H1 (cell line): Measurements from ENCODE around the gene MED17. TPM values are rescaled to one million over a fixed set of nuclear protein-coding genes. Genes with fewer than 3 reads are reported as not detected.

Source experiments
- CTCF ChIA-PET: fragments of 300-600 bp; sonication (Branson Sonifier 250); formaldehyde crosslinking; loops from one replicate; lab custom pipeline; 2021; ENCODE audit not compliant: partially characterized antibody; lab: Charles Lee
- POLR2A ChIA-PET: fragments of 300-600 bp; sonication (Branson Sonifier 250); formaldehyde crosslinking; loops from one replicate; lab custom pipeline; 2021; ENCODE audit warnings: inconsistent platforms; ENCODE audit not compliant: partially characterized antibody; lab: Charles Lee
- DNase-seq, 2 experiments: peaks; one replicate each; pipeline versions ENCODE4 v3.0.0 to v3.0.0-alpha.2; 2010 to 2022; ENCODE audit warnings: low spot score in 2 of 2, low read depth in 1 of 2, mixed read lengths in 1 of 2
- FAIRE-seq: peaks from 2 replicates; lab custom pipeline; 2011; peaks lifted over from hg19 to GRCh38; lab: Jason Lieb, UNC
- H2AFZ ChIP-seq: 2 replicates; pipeline ENCODE4 v1.8.1; 2012; ENCODE audit warnings: low read length, inconsistent platforms
- H2AK5ac ChIP-seq: 2 replicates; pipeline ENCODE4 v1.6.1; 2013; ENCODE audit warnings: low read depth, low read length
- H2BK120ac ChIP-seq: replicated peaks from 2 replicates; pipeline ENCODE3; 2013; ENCODE audit warnings: low read depth, low read length, inconsistent platforms
- H2BK12ac ChIP-seq: 2 replicates; pipeline ENCODE4 v1.6.1; 2013; ENCODE audit warnings: low read depth, low read length
- H2BK15ac ChIP-seq: 2 replicates; pipeline ENCODE4 v1.6.1; 2013; ENCODE audit warnings: low read length
- H2BK20ac ChIP-seq: 2 replicates; pipeline ENCODE4 v1.6.1; 2013; ENCODE audit warnings: low read length
- H2BK5ac ChIP-seq: 2 replicates; pipeline ENCODE4 v1.6.1; 2013; ENCODE audit warnings: low read depth, low read length
- H3K14ac ChIP-seq: 2 replicates; pipeline ENCODE4 v1.6.1; 2013; ENCODE audit warnings: inconsistent platforms; ENCODE audit not compliant: insufficient read length
- H3K18ac ChIP-seq: 2 replicates; pipeline ENCODE4 v1.6.1; 2013; ENCODE audit warnings: low read length; ENCODE audit errors: extremely low read depth
- H3K23ac ChIP-seq: 2 replicates; pipeline ENCODE4 v1.6.1; 2013; ENCODE audit warnings: inconsistent platforms; ENCODE audit not compliant: insufficient read length
- H3K23me2 ChIP-seq: 2 replicates; pipeline ENCODE4 v1.6.1; 2013; ENCODE audit warnings: low read depth, low read length
- H3K27ac ChIP-seq: 2 replicates; pipeline ENCODE4 v1.6.1; 2011; ENCODE audit warnings: low read depth, low read length, inconsistent platforms
- H3K27me3 ChIP-seq, 4 experiments: replicated peaks in 1 of 4; 1 replicate in 1 of 4; 2 replicates in 3 of 4; pipeline versions ENCODE4 v1.6.1 to v1.8.1; 2011 to 2013; ENCODE audit warnings: low read length in 3 of 4, mild to moderate bottlenecking in 3 of 4, inconsistent platforms in 2 of 4, mixed read lengths in 2 of 4, moderate library complexity in 1 of 4; ENCODE audit not compliant: control insufficient read depth in 3 of 4, insufficient read depth in 3 of 4; ENCODE audit errors: extremely low read depth in 1 of 4
- H3K36me3 ChIP-seq, 4 experiments: 2 replicates each; pipeline versions ENCODE4 v1.6.1 to v1.8.1; 2011 to 2013; ENCODE audit warnings: mild to moderate bottlenecking in 4 of 4, low read length in 3 of 4, moderate library complexity in 2 of 4, control low read depth in 1 of 4, inconsistent platforms in 1 of 4; ENCODE audit not compliant: insufficient read depth in 4 of 4, control insufficient read depth in 2 of 4
- H3K4ac ChIP-seq: replicated peaks from 2 replicates; pipeline ENCODE3; 2013; ENCODE audit warnings: low read length, low read depth, mixed read lengths, inconsistent platforms; ENCODE audit not compliant: insufficient read length
- H3K4me1 ChIP-seq, 4 experiments: replicated peaks in 1 of 4; 1 replicate in 1 of 4; 2 replicates in 3 of 4; pipeline versions ENCODE4 v1.6.1 to v1.8.1; 2011 to 2013; ENCODE audit warnings: low read length in 3 of 4, inconsistent platforms in 2 of 4, mixed read lengths in 1 of 4; ENCODE audit not compliant: insufficient read depth in 4 of 4, control insufficient read depth in 3 of 4
- H3K4me2 ChIP-seq, 2 experiments: 2 replicates each; pipeline versions ENCODE4 v1.6.1 to v1.8.1; 2011 to 2013; ENCODE audit warnings: low read depth in 2 of 2, low read length in 2 of 2, control low read depth in 1 of 2, inconsistent platforms in 1 of 2, mild to moderate bottlenecking in 1 of 2; ENCODE audit not compliant: insufficient read depth in 1 of 2
- H3K4me3 ChIP-seq, 4 experiments: fragments of 200-600, 300-600 bp in 1 of 4; sonication (generic), shearing (Covaris generic), sonication (Bioruptor Twin) in 1 of 4; 2 replicates each; pipeline versions ENCODE4 v1.5.1 to v1.8.1; 2011 to 2016; ENCODE audit warnings: low read length in 4 of 4, low read depth in 3 of 4, control low read depth in 2 of 4, inconsistent platforms in 2 of 4, mild to moderate bottlenecking in 2 of 4, mixed read lengths in 1 of 4, moderate library complexity in 1 of 4; ENCODE audit not compliant: insufficient read depth in 2 of 4; ENCODE audit errors: extremely low read depth in 1 of 4
- H3K56ac ChIP-seq: replicated peaks from 2 replicates; pipeline ENCODE3; 2013; ENCODE audit warnings: low read depth, mild to moderate bottlenecking, mixed read lengths, low read length, inconsistent platforms; ENCODE audit not compliant: insufficient read length
- H3K79me1 ChIP-seq: 2 replicates; pipeline ENCODE4 v1.6.1; 2013; ENCODE audit warnings: low read depth, low read length, control low read depth
- H3K79me2 ChIP-seq, 2 experiments: 2 replicates each; pipeline versions ENCODE4 v1.6.1 to v1.8.1; 2012 to 2013; ENCODE audit warnings: low read length in 2 of 2, mild to moderate bottlenecking in 2 of 2, inconsistent platforms in 1 of 2; ENCODE audit not compliant: insufficient read depth in 2 of 2, control insufficient read depth in 1 of 2
- H3K9ac ChIP-seq, 4 experiments: replicated peaks in 1 of 4; 1 replicate in 1 of 4; 2 replicates in 3 of 4; pipeline versions ENCODE4 v1.6.1 to v1.8.1; 2011 to 2013; ENCODE audit warnings: low read depth in 3 of 4, low read length in 3 of 4, control low read depth in 2 of 4, mild to moderate bottlenecking in 2 of 4, moderate library complexity in 2 of 4, inconsistent platforms in 1 of 4; ENCODE audit errors: extremely low read depth in 1 of 4
- H3K9me3 ChIP-seq, 2 experiments: 2 replicates each; pipeline versions ENCODE4 v1.6.1 to v1.8.1; 2012 to 2013; ENCODE audit warnings: mild to moderate bottlenecking in 2 of 2, moderate library complexity in 2 of 2, control low read depth in 1 of 2, inconsistent platforms in 1 of 2, low read depth in 1 of 2, low read length in 1 of 2, mixed read lengths in 1 of 2; ENCODE audit not compliant: insufficient read depth in 2 of 2
- H4K20me1 ChIP-seq, 2 experiments: replicated peaks in 1 of 2; 2 replicates each; pipeline versions ENCODE3 to v1.8.1; 2011 to 2013; ENCODE audit warnings: inconsistent platforms in 2 of 2, low read length in 2 of 2, mild to moderate bottlenecking in 1 of 2; ENCODE audit not compliant: insufficient read depth in 2 of 2, control insufficient read depth in 1 of 2
- H4K5ac ChIP-seq: 2 replicates; pipeline ENCODE4 v1.6.1; 2013; ENCODE audit warnings: low read length, low read depth, mixed read lengths, inconsistent platforms; ENCODE audit not compliant: insufficient read length
- H4K8ac ChIP-seq: 2 replicates; pipeline ENCODE4 v1.8.0; 2013; ENCODE audit warnings: mild to moderate bottlenecking, moderate library complexity, low read length, inconsistent platforms; ENCODE audit not compliant: insufficient read depth; ENCODE audit errors: extremely low read depth
- H4K91ac ChIP-seq: replicated peaks from 2 replicates; pipeline ENCODE3; 2013; ENCODE audit warnings: low read length, mixed read lengths, inconsistent platforms; ENCODE audit not compliant: insufficient read length
- ASH2L ChIP-seq: fragments of 200-600, 300-600 bp; sonication (generic); IDR thresholded peaks from one replicate; pipeline ENCODE4 v1.7.1; 2017; ENCODE audit warnings: low read length
- CHD2 ChIP-seq: IDR thresholded peaks from 2 replicates; pipeline ENCODE4 v1.6.1; 2012; ENCODE audit warnings: low read length, improper control_type of control experiment
- EP300 ChIP-seq, 2 experiments: IDR thresholded peaks; 1 replicate in 1 of 2; 2 replicates in 1 of 2; pipeline ENCODE4 v1.6.1; 2011 to 2012; ENCODE audit warnings: low read depth in 2 of 2, low read length in 2 of 2, mild to moderate bottlenecking in 2 of 2, borderline replicate concordance in 1 of 2, inconsistent platforms in 1 of 2, moderate library complexity in 1 of 2
- NANOG ChIP-seq: IDR thresholded peaks from 2 replicates; pipeline ENCODE4 v1.6.1; 2011; ENCODE audit warnings: low read length, low read depth, mild to moderate bottlenecking, inconsistent platforms; ENCODE audit not compliant: insufficient read depth, poor library complexity, severe bottlenecking
- PHF8 ChIP-seq: fragments of 200-600 bp; sonication (generic); conservative IDR thresholded peaks from 2 replicates; pipeline ENCODE4 v1.7.1; 2012; ENCODE audit warnings: low read depth, mild to moderate bottlenecking, inconsistent platforms, low read length, moderate library complexity
- RBBP5 ChIP-seq: IDR thresholded peaks from 2 replicates; pipeline ENCODE4 v1.7.1; 2012; ENCODE audit warnings: low read depth, mild to moderate bottlenecking, inconsistent platforms, low read length, moderate library complexity, borderline replicate concordance
- SP1 ChIP-seq: IDR thresholded peaks from 2 replicates; pipeline ENCODE4 v1.6.1; 2011; ENCODE audit warnings: low read depth, low read length
- TAF7 ChIP-seq: optimal IDR thresholded peaks from 2 replicates; pipeline ENCODE3; 2011; ENCODE audit warnings: low read depth, mild to moderate bottlenecking, inconsistent platforms, low read length, moderate library complexity, borderline replicate concordance
- WGBS, 2 experiments: shearing (Covaris generic) in 1 of 2; methylation state at CpG; one replicate each; pipeline versions ENCODE4 v1.1.6 to v1.1.7; 2013 to 2015; ENCODE audit warnings: low lambda C conversion rate in 2 of 2, mixed read lengths in 2 of 2, inconsistent platforms in 1 of 2, low coverage in 1 of 2, missing lambda C conversion rate in 1 of 2; ENCODE audit not compliant: insufficient replicate concordance in 2 of 2, insufficient coverage in 1 of 2, insufficient read length in 1 of 2; ENCODE audit errors: extremely low coverage in 1 of 2, missing lambda C conversion rate in 1 of 2; 5-methylcytosine and 5-hydroxymethylcytosine counted together
- polyA plus RNA-seq, 7 experiments: library from polyadenylated mRNA; depleted of rRNA in 3 of 7; stranded (reverse) in 5 of 7; unstranded in 2 of 7; fragments of >200 nt in 5 of 7; fragments of 200-250 nt in 2 of 7; gene quantifications; 1 replicate in 5 of 7; 2 replicates in 1 of 7; 4 replicates in 1 of 7; pipeline versions ENCODE4 v1.2.1 to v1.2.3, GENCODE V29; 2011 to 2013; ENCODE audit warnings: missing spikeins in 2 of 7, mixed read lengths in 2 of 7
- total RNA-seq: library from RNA; stranded (reverse); fragmentation: NEBNext Ultra II Directional; extraction: Animal tissue kit (Norgen Biotek cat#: 25700); gene quantifications from 2 replicates; pipeline ENCODE4 v1.2.1, GENCODE V29; 2021
- TF ChIP-seq, protein P1 (sequence below): IDR thresholded peaks from 2 replicates; pipeline ENCODE4 v1.6.1; 2012; ENCODE audit warnings: low read length, inconsistent platforms
- TF ChIP-seq, protein P2 (sequence below): IDR thresholded peaks from 2 replicates; pipeline ENCODE4 v1.6.1; 2011; ENCODE audit warnings: low read depth, mild to moderate bottlenecking, low read length; ENCODE audit not compliant: insufficient read depth
- TF ChIP-seq, protein P3 (sequence below): IDR thresholded peaks from 2 replicates; pipeline ENCODE4 v1.6.1; 2012; ENCODE audit warnings: inconsistent platforms

Gene MED17
- total and polyA plus RNA-seq, 2 of the 8 experiments (the other 6 are each of a cell fraction or from before 2014, with no cell fraction given): 8.8 to 33.7 TPM

DNA sequence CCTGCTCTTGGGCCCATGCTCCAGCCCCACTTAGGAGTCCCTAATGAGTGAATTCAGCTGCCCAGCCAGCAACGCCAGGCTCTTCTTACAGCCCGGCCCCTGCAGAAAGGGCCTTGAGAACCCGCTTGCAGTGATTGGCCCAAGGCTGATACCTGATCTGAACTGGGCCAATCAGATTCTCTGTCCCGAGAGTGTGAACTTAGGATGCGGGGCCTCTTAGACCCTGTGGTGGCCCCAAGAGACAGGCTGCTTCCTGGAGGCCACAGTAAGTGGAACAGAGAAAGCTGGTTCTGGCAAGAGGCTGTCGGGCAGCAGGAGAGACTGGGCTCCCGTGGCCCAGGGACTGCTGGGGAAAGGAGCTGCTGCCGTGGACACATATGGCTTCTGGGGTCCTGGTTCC, 54.9 kb downstream of the MED17 start:
- no peaks in the 10 kb centered on the region for H3K27me3 ChIP-seq
- H3K14ac ChIP-seq: no peak overlapping the region
- no peak overlapping the region for H3K23ac ChIP-seq
- no peak overlapping the region for H3K4me3 ChIP-seq
- H3K23me2 ChIP-seq: no peaks in the 10 kb centered on the region
- no peak overlapping the region for H2BK12ac ChIP-seq
- H3K9me3 ChIP-seq: no peaks in the 10 kb centered on the region
- H3K79me2 ChIP-seq: no peaks in the 10 kb centered on the region
- H4K5ac ChIP-seq: no peak overlapping the region
- H2BK120ac ChIP-seq: no peak overlapping the region
- no peaks in the 10 kb centered on the region for H3K4me1 ChIP-seq
- H2BK20ac ChIP-seq: no peak overlapping the region
- no peaks in the 10 kb centered on the region for H3K79me1 ChIP-seq
- no peak overlapping the region for H3K9ac ChIP-seq
- no peak overlapping the region for H2BK5ac ChIP-seq
- DNase-seq: no peak
- no peak for FAIRE-seq
- no peak overlapping the region for H3K18ac ChIP-seq
- no peak overlapping the region for H2AK5ac ChIP-seq
- no peak overlapping the region for H4K91ac ChIP-seq
- H2BK15ac ChIP-seq: no peak overlapping the region
- POLR2A ChIA-PET: interaction anchor here (1.0 to 1.2 kb wide), 2 partner anchors 10 to 565 kb away, joined by 3 read pairs; no protein-coding TSS in a partner anchor
- no peak overlapping the region for H3K4me2 ChIP-seq
- H4K8ac ChIP-seq: no peak overlapping the region; the same call in 1 of the 2 replicates
- no peak overlapping the region for H3K4ac ChIP-seq
- 95% methylated on average over 7 of the region's 8 CpGs; no CpG with 5 or more reads in 1 of the 2 experiments for WGBS, 2 experiments
- CTCF ChIA-PET: interaction anchor here (0.9 kb wide), 1 partner anchor 49 kb away, joined by 3 read pairs; no protein-coding TSS in a partner anchor
- no peak overlapping the region for H3K56ac ChIP-seq
- no peak overlapping the region for H2AFZ ChIP-seq
- no peaks in the 10 kb centered on the region for H4K20me1 ChIP-seq
- H3K27ac ChIP-seq: no peak overlapping the region
- H3K36me3 ChIP-seq: no peaks in the 10 kb centered on the region
- TF ChIP-seq, protein P1, sequence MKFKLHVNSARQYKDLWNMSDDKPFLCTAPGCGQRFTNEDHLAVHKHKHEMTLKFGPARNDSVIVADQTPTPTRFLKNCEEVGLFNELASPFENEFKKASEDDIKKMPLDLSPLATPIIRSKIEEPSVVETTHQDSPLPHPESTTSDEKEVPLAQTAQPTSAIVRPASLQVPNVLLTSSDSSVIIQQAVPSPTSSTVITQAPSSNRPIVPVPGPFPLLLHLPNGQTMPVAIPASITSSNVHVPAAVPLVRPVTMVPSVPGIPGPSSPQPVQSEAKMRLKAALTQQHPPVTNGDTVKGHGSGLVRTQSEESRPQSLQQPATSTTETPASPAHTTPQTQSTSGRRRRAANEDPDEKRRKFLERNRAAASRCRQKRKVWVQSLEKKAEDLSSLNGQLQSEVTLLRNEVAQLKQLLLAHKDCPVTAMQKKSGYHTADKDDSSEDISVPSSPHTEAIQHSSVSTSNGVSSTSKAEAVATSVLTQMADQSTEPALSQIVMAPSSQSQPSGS: no peak
- TF ChIP-seq ASH2L (no peak), EP300 (IDR thresholded peaks at IDR 0.05; ENCODE audit: borderline replicate concordance in 1 of 2, low read depth in 2 of 2, low read length in 2 of 2) (no peak), CHD2 (no peak), PHF8 (no peak), TAF7 (no peak), NANOG (no peak), RBBP5 (no peak), SP1 (no peak)
- TF ChIP-seq, protein P2, sequence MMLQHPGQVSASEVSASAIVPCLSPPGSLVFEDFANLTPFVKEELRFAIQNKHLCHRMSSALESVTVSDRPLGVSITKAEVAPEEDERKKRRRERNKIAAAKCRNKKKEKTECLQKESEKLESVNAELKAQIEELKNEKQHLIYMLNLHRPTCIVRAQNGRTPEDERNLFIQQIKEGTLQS: no peak
- TF ChIP-seq, protein P3, sequence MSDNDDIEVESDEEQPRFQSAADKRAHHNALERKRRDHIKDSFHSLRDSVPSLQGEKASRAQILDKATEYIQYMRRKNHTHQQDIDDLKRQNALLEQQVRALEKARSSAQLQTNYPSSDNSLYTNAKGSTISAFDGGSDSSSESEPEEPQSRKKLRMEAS: no peak
